GM12892 (cell line): ENCODE results near the gene C6orf132.

Experiments used
- POLR2A ChIP-seq: IDR thresholded peaks from 2 replicates; pipeline ENCODE4 v1.6.1; 2011; ENCODE audit warnings: low read depth, low read length, control low read depth
- POLR2AphosphoS5 ChIP-seq: IDR thresholded peaks from 2 replicates; pipeline ENCODE4 v1.6.1; 2011; ENCODE audit warnings: low read depth, low read length, control low read depth
- TAF1 ChIP-seq: IDR thresholded peaks from 2 replicates; pipeline ENCODE4 v1.6.1; 2011; ENCODE audit warnings: low read depth, mild to moderate bottlenecking, control low read depth, low read length, borderline replicate concordance

DNA sequence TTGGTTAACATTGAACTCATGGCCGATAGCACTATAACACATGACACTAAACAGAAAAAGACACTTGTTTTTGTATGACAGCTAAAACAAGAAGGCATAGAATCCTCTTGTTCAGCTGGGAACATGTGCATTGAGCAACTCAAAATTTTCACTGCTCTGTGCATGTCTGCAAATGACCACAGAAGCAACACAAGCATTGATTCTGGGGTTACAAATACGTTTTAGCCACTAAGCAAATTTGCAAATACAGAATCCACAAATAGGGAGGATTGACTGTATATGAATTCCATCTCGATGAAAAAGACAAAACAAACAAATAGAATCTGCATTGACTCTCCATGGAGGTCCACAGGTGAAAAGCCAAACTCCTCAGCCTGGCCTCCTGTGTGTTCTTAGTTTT, 31.7 kb downstream of the C6orf132 start:
- TF ChIP-seq POLR2A: no peak
- no peak for TF ChIP-seq POLR2AphosphoS5
- TF ChIP-seq TAF1: no peak
